Nephron (organoid): ENCODE measurements around the gene RPL23.

Experiments
- H3K27ac Mint-ChIP-seq, 3 experiments: 2 replicates each; pipeline ENCODE4 v1.8.0; 2020; ENCODE audit warnings: mixed read lengths in 3 of 3, mild to moderate bottlenecking in 2 of 3, moderate library complexity in 1 of 3
- H3K27me3 Mint-ChIP-seq: 2 replicates; pipeline ENCODE4 v1.8.0; 2021; ENCODE audit warnings: low read depth, mild to moderate bottlenecking, moderate library complexity, mixed read lengths
- H3K36me3 Mint-ChIP-seq: 2 replicates; pipeline ENCODE4 v1.8.0; 2020; ENCODE audit warnings: low read depth, mixed read lengths
- H3K4me1 Mint-ChIP-seq: 2 replicates; pipeline ENCODE4 v1.8.0; 2020; ENCODE audit warnings: mixed read lengths
- H3K4me3 Mint-ChIP-seq, 3 experiments: 2 replicates each; pipeline ENCODE4 v1.8.0; 2020; ENCODE audit warnings: mild to moderate bottlenecking in 3 of 3, mixed read lengths in 3 of 3, moderate library complexity in 2 of 3
- H3K9me3 Mint-ChIP-seq: 2 replicates; pipeline ENCODE4 v1.8.0; 2020; ENCODE audit warnings: mixed read lengths
- TF ChIP-seq, protein P1 (sequence below), 3 experiments: fragments of 200-600 bp; sonication (generic); IDR thresholded peaks; one replicate each; pipeline ENCODE4 v1.5.0; 2021; ENCODE audit warnings: antibody characterized with exemption in 3 of 3; ENCODE audit not compliant: unreplicated experiment in 3 of 3

RPL23 gene

DNA sequence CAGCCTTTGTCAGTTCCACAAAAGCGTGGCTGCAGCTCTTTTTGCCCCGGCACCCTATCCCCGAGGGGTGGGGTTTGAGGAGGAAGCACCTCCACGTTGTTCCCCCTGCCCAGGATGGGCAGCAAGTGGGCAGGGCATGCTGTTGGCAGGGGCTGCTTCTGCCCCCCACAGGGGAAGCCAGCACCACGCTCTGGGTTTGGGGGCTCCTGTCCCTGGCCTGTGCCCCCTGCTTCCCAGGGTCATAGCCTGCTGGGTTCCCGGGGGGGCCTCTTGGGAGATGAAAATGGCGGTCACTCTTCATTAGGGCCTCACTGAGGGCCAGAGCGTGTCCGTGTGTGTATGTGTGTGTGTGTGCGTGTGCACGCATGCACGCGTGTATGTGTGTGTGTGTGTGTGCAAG, 39.1 kb upstream of the RPL23 start:
- H3K9me3 Mint-ChIP-seq = no peaks in the 10 kb centered on the region
- TF ChIP-seq, protein P1, sequence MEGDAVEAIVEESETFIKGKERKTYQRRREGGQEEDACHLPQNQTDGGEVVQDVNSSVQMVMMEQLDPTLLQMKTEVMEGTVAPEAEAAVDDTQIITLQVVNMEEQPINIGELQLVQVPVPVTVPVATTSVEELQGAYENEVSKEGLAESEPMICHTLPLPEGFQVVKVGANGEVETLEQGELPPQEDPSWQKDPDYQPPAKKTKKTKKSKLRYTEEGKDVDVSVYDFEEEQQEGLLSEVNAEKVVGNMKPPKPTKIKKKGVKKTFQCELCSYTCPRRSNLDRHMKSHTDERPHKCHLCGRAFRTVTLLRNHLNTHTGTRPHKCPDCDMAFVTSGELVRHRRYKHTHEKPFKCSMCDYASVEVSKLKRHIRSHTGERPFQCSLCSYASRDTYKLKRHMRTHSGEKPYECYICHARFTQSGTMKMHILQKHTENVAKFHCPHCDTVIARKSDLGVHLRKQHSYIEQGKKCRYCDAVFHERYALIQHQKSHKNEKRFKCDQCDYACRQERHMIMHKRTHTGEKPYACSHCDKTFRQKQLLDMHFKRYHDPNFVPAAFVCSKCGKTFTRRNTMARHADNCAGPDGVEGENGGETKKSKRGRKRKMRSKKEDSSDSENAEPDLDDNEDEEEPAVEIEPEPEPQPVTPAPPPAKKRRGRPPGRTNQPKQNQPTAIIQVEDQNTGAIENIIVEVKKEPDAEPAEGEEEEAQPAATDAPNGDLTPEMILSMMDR (IDR thresholded peaks at IDR 0.05; ENCODE audit: unreplicated experiment in 3 of 3) = no peak
- H3K4me1 Mint-ChIP-seq = peaks cover 6% of the 10 kb centered on the region
- H3K4me3 Mint-ChIP-seq = no peak overlapping the region
- H3K27ac Mint-ChIP-seq = no peak overlapping the region
- peaks cover 27% of the 10 kb centered on the region for H3K36me3 Mint-ChIP-seq
- H3K27me3 Mint-ChIP-seq = no peaks in the 10 kb centered on the region

DNA sequence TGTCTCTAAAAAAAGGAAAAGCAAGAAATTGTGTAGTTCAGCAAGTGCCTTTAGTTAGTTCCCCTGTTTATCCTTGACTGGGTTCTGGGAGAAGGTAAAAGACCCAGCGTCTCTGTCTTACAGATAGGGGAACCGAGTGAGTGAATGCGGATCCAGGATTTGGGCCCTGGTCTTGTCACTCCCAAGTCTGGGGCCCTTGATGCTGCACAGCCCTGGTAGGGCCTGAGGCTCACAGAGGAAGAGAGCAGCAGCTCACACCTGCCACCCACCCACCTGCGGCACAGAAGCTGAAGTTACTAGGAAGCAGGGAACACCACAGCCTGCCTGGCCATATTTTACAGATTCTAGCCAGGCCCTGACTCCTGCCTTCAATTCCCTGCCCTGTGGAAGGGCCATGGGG, 38.6 kb upstream of the RPL23 start:
- Mint-ChIP-seq H3K4me3 (no peak overlapping the region), H3K36me3 (peaks cover 25% of the 10 kb centered on the region), H3K9me3 (no peaks in the 10 kb centered on the region), H3K4me1 (peaks cover 4% of the 10 kb centered on the region), H3K27ac (no peak overlapping the region), H3K27me3 (no peaks in the 10 kb centered on the region)
- TF ChIP-seq, protein P1 (IDR thresholded peaks at IDR 0.05; ENCODE audit: unreplicated experiment in 3 of 3) = no peak

DNA sequence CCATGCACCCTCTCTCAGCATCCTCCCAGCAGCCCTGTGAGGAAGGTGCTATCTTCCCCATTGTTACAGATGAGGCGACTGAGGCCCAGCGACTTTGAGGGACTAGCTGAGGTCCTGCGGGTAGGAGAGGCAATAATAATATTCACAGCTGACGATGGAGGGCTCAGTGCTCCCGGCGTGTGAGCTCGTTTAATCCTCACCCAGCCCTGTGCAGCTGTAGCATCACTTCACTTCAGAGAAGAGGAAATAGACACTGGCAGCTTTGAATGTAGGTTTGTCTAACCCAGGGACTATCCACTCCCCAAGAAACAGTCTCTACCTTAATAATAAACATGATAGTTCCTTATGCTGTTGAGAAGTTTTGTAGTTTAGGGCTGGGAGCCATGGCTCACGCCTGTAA, 37.9 kb upstream of the RPL23 start:
- Mint-ChIP-seq H3K4me3 (no peak overlapping the region), H3K36me3 (peaks cover 25% of the 10 kb centered on the region), H3K4me1 (peaks cover 5% of the 10 kb centered on the region), H3K27me3 (no peaks in the 10 kb centered on the region), H3K9me3 (no peaks in the 10 kb centered on the region), H3K27ac (no peak overlapping the region)
- TF ChIP-seq, protein P1 (IDR thresholded peaks at IDR 0.05; ENCODE audit: unreplicated experiment in 3 of 3) = no peak

DNA sequence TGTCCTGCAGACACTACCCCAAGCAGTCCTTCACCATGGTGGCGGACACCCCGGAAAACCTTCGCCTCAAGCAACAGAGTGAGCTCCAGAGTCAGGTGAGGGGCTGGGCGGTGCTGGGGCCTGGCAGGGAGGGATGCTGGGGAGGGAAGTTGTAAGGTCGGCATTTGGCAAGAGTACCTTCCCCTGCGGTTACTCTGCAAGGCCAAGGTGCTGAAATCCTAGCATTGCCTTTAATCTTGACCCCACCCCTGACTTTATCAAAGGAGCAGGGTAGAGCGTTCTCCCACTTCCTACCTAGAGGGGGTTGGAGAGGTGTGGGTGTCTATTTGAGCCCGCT, 36.9 kb upstream of the RPL23 start:
- peaks cover 16% of the 10 kb centered on the region for H3K4me1 Mint-ChIP-seq
- peaks cover 25% of the 10 kb centered on the region for H3K36me3 Mint-ChIP-seq
- TF ChIP-seq, protein P1 (IDR thresholded peaks at IDR 0.05; ENCODE audit: unreplicated experiment in 3 of 3) = no peak
- no peak overlapping the region for H3K4me3 Mint-ChIP-seq
- H3K27me3 Mint-ChIP-seq = peaks cover 2% of the 10 kb centered on the region
- H3K27ac Mint-ChIP-seq = no peak overlapping the region
- no peaks in the 10 kb centered on the region for H3K9me3 Mint-ChIP-seq

DNA sequence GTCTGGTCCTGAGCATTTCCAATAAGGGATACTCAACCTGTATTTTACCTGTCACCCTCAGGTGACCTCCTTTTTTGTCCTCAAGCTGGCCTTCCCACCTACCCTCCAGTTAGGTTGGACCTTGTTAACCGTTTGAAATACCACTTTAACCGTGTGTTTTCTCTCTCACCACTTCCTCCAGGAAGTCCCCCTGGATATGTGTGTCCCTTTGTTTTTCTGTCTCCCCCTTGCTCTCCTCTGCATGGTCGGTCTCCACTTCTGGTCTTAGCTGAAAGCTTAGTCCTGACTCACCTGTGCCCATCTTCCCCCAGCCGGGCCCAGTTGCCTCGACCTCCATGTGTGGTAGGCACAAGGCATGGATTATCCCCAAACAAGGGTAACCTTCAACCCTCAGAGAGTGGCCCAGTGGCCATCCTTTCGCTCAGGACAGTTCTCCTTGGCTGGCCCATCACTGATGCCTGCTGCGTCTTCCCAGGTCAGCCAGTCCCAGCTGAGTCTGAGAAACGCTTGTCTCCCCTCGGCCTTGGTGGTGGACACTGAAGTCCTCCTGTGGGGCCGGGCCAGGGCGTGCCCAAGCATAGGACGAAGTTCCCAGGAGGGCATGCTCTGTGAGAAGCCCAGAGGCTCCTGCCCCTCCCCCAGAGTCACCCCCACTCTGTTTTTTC, 36.4 kb upstream of the RPL23 start:
- Mint-ChIP-seq H3K9me3 (no peaks in the 10 kb centered on the region), H3K4me1 (peaks cover 21% of the 10 kb centered on the region), H3K27me3 (peaks cover 3% of the 10 kb centered on the region), H3K27ac (no peak overlapping the region), H3K4me3 (peak overlapping the region in 1 of 3 experiments; percentile 27), H3K36me3 (peaks cover 25% of the 10 kb centered on the region)
- TF ChIP-seq, protein P1 (IDR thresholded peaks at IDR 0.05; ENCODE audit: unreplicated experiment in 3 of 3) = no peak

DNA sequence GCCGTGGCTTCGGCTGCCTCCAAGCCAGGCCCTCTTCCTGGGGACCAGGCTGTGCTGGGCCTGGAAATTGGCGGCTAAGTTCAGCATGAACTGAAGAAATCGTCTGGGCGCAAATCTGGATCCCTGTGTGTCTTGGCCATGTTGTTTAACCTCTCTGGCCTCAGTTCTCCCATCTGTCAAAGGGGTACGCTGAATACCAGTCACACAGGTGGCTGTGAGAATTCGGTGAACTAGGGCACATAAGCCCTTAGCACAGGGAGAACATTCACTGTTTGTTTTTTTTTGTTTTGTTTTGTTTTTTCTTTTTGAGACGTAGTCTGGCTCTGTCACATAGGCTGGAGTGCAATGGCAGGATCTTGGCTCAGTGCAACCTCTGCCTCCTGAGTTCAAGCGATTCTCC, 35.3 kb upstream of the RPL23 start:
- peaks cover 20% of the 10 kb centered on the region for H3K36me3 Mint-ChIP-seq
- no peaks in the 10 kb centered on the region for H3K9me3 Mint-ChIP-seq
- H3K27ac Mint-ChIP-seq = no peak overlapping the region
- TF ChIP-seq, protein P1 (IDR thresholded peaks at IDR 0.05; ENCODE audit: unreplicated experiment in 3 of 3) = no peak
- H3K4me1 Mint-ChIP-seq = peaks cover 22% of the 10 kb centered on the region
- no peak overlapping the region for H3K4me3 Mint-ChIP-seq
- peaks cover 3% of the 10 kb centered on the region for H3K27me3 Mint-ChIP-seq
